HFF-Myc (cell line): ENCODE measurements around the gene CFAP77.

ENCODE experiments used
- DNase-seq: peaks from one replicate; pipeline ENCODE4 v3.0.0-alpha.2; 2011; ENCODE audit warnings: low read depth; ENCODE audit errors: extremely low read depth
- H3K4me3 ChIP-seq: replicated peaks from 2 replicates; pipeline ENCODE4 v1.5.1; 2011; ENCODE audit warnings: low read depth, mild to moderate bottlenecking, control low read depth, low read length
- CTCF ChIP-seq: IDR thresholded peaks from 2 replicates; pipeline ENCODE4 v1.5.1; 2012; ENCODE audit warnings: mild to moderate bottlenecking, low read depth, low read length, control low read depth; ENCODE audit errors: missing control alignments

Gene CFAP77

GRCh38 chr9:132511191-132511999 lies 101.4 kb downstream of the CFAP77 start:
- no peak for DNase-seq
- H3K4me3 ChIP-seq: no peak overlapping the region
- no peak for TF ChIP-seq CTCF

GRCh38 chr9:132513416-132513815 lies 103.4 kb downstream of the CFAP77 start:
- TF ChIP-seq CTCF: no peak

GRCh38 chr9:132514011-132514744 lies 104.2 kb downstream of the CFAP77 start:
- TF ChIP-seq CTCF: no peak
- no peak for DNase-seq
- no peak overlapping the region for H3K4me3 ChIP-seq

More at GRCh38 chr9:132513416-132513815, 103.4 kb downstream of the CFAP77 start:
- no peak overlapping the region for H3K4me3 ChIP-seq
- no peak for DNase-seq

- DNase-seq: no peak
- no peak for TF ChIP-seq CTCF
- H3K4me3 ChIP-seq: no peak overlapping the region
Measured at GRCh38 chr9:132514821-132515220, 104.8 kb downstream of the CFAP77 start.

- H3K4me3 ChIP-seq: no peak overlapping the region
- no peak for TF ChIP-seq CTCF
- DNase-seq: no peak
Measured at GRCh38 chr9:132516301-132516700, 106.3 kb downstream of the CFAP77 start.

GRCh38 chr9:132516911-132517310 lies 106.9 kb downstream of the CFAP77 start:
- H3K4me3 ChIP-seq: no peak overlapping the region
- TF ChIP-seq CTCF: no peak
- DNase-seq: no peak
